Brain microvascular endothelial cell (primary cell): ENCODE results near the gene SERGEF.

Experiments used
- DNase-seq: peaks from one replicate; pipeline ENCODE4 v3.0.0-alpha.2; 2020
- H3K27ac ChIP-seq: fragments of 250-450 bp; sonication (Bioruptor Pico); 2 replicates; pipeline ENCODE4 v1.5.1; 2020; ENCODE audit warnings: mild to moderate bottlenecking, moderate library complexity
- H3K27me3 ChIP-seq: fragments of 250-450 bp; sonication (Bioruptor Pico); replicated peaks from 2 replicates; pipeline ENCODE4 v1.5.1; 2020; ENCODE audit warnings: mild to moderate bottlenecking
- H3K36me3 ChIP-seq: fragments of 250-450 bp; sonication (Bioruptor Pico); replicated peaks from 2 replicates; pipeline ENCODE4 v1.5.1; 2020; ENCODE audit warnings: mild to moderate bottlenecking
- H3K4me3 ChIP-seq: 2 replicates; pipeline ENCODE4 v1.5.1; 2011; ENCODE audit warnings: low read depth, mild to moderate bottlenecking, control low read depth, low read length, moderate library complexity
- in situ Hi-C: cut with HindIII; loops from 2 replicates; pipeline ENCODE4 v1.10.0; 2017; ENCODE audit warnings: low sequenced_read_pairs, low pct_ligation_motif_present
- TF ChIP-seq, protein P1 (sequence below): IDR thresholded peaks from 2 replicates; pipeline ENCODE4 v1.5.1; 2011; ENCODE audit warnings: low read depth, mild to moderate bottlenecking, moderate library complexity, low read length, control low read depth, inconsistent platforms; ENCODE audit errors: missing control alignments

SERGEF gene

DNA sequence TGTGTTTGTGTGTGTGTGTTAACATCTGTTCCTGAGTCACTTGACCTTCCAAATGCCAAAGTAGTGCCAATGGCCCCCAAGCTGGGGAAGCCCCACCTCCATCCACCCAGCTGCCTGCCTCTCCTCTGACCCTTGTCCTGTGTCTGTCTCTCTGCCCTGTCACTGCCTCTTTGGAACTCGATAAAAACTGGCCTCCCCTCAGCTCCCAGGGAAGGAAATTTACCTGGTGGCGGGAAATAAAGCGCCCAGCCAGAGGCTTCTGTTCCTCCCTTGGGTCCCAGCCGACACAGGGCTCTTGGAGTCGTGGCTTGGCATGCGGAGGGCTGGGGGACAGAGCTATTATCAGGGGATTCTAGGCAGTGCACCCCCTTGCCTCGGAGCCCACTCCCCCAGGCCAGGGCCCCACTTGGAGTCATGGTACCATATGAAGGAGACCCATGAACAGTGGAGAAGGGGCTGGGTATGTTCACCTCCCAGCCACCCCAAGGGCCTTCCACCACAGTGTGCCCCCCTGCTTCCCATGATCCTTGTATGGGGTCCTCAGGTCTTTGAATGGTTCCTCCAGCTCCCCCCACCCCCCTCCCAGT lies 272.1 kb downstream of the SERGEF start:
- in situ Hi-C loops: loop anchor here (25.0 kb wide), 1 partner anchor 247 kb away; no protein-coding TSS in a partner anchor

GRCh38 chr11:17739945-17740338 lies 272.9 kb downstream of the SERGEF start:
- TF ChIP-seq, protein P1, sequence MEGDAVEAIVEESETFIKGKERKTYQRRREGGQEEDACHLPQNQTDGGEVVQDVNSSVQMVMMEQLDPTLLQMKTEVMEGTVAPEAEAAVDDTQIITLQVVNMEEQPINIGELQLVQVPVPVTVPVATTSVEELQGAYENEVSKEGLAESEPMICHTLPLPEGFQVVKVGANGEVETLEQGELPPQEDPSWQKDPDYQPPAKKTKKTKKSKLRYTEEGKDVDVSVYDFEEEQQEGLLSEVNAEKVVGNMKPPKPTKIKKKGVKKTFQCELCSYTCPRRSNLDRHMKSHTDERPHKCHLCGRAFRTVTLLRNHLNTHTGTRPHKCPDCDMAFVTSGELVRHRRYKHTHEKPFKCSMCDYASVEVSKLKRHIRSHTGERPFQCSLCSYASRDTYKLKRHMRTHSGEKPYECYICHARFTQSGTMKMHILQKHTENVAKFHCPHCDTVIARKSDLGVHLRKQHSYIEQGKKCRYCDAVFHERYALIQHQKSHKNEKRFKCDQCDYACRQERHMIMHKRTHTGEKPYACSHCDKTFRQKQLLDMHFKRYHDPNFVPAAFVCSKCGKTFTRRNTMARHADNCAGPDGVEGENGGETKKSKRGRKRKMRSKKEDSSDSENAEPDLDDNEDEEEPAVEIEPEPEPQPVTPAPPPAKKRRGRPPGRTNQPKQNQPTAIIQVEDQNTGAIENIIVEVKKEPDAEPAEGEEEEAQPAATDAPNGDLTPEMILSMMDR: no peak
- no peak for DNase-seq
- Histone ChIP-seq H3K27ac (no peak overlapping the region), H3K27me3 (peaks cover 36% of the 10 kb centered on the region), H3K36me3 (no peaks in the 10 kb centered on the region), H3K4me3 (no peak overlapping the region)
- in situ Hi-C loops: loop anchor here (25.0 kb wide), 1 partner anchor 247 kb away; no protein-coding TSS in a partner anchor

More for the DNA sequence above, 272.1 kb downstream of the SERGEF start:
- DNase-seq: no peak
- no peaks in the 10 kb centered on the region for H3K36me3 ChIP-seq
- no peak overlapping the region for H3K27ac ChIP-seq
- H3K4me3 ChIP-seq: no peak overlapping the region
- H3K27me3 ChIP-seq: peaks cover 34% of the 10 kb centered on the region
- TF ChIP-seq, protein P1: no peak

DNA sequence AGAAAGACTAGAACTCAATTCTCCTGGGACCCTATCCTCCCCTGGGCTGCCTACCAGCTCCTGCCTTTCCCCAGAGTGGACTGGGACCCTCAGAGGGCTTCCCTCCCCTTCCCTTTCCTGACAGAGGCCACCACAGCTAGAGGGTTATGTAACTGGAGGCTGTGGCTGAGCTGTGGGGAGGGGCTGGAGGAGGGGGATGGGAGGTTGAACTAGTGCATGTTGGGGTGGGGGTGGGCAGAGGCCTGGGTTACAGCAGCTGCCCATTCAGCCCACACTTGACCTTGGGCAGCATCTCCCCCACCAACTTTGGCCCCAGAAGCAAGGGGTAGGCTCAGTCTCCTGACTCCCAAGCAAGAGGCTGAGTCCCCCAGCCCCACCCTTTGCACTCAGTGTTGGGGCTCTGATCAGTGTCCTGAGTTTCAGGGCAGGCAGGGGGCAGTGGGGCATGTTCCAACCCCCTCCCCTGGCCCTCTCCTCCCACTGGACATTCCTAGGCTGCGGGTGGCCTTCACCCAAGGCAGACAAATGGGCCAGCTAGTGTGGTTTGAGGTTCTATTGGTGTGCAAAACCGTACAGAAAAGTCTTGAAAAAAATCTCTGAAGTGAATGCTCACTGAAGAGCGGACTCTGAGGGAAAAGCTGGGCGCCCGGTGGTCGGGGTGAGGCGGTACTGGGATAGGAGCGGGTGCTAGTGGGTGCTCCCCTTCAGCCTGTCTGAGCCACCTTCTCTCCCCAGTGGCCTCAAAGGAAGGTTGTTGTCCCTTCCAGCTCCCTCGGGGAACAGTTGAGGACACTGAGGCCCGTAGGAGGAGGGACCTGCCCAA lies 274.5 kb downstream of the SERGEF start:
- Histone ChIP-seq H3K27me3 (peaks cover 36% of the 10 kb centered on the region), H3K4me3 (no peak overlapping the region), H3K36me3 (no peaks in the 10 kb centered on the region), H3K27ac (no peak overlapping the region)
- in situ Hi-C loops: loop anchor here (25.0 kb wide), 1 partner anchor 249 kb away; no protein-coding TSS in a partner anchor
- DNase-seq: no peak
- TF ChIP-seq, protein P1: no peak
